GM19025 (cell line): Measurements from ENCODE around the gene HTR3E.

Source experiments
- ATAC-seq: cut with Tn5 transposase; IDR thresholded peaks from one replicate; pipeline ENCODE4 v1.9.1; 2021; ENCODE audit warnings: mild to moderate bottlenecking, low read depth, moderate library complexity; ENCODE audit not compliant: unreplicated experiment

Gene HTR3E

DNA sequence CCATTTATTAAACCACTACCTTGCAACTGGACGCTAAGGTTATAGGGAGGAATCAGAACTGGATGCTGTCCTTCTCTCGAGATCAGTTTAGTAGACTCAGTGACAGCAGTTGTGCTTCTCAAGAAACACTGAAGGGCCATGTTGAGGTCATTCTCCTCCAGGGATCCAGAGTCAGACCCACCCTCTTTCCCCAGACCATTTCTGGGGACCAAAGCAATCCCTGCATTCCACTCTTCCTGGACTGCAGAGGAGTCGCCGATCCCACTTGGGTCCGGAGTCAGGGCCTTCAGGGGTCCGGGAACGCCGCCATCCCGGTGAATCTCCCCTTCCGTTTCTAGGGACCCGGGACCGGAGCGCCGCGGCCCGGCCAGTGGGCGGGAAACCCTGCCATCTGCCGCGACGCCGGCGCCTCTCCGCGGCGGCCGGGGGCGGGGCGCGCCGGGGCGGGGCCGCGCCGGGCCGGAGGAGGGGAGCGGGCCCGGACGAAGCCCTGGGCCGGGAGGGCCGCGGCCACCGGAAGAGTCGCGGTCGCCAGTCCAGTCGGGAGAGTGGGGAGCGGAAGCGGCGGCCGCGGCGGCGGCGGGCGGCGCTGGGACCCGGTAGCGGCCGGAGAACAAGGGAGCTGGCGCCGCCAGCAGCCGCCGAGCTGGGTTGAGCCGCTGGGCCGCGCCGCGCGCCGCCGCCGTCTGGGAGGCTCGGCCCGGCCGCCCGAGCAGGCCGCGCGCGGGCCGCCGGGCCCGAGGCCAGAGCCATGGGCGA is 58.2 kb downstream of the HTR3E start, which contains the start of gene DVL3:
Gene DVL3 (plus strand): TSS at position 493 of the 759 bp plus-strand sequence. CDS start 259 bp downstream, at position 752.
- ATAC-seq, result peak; percentile 83

DNA sequence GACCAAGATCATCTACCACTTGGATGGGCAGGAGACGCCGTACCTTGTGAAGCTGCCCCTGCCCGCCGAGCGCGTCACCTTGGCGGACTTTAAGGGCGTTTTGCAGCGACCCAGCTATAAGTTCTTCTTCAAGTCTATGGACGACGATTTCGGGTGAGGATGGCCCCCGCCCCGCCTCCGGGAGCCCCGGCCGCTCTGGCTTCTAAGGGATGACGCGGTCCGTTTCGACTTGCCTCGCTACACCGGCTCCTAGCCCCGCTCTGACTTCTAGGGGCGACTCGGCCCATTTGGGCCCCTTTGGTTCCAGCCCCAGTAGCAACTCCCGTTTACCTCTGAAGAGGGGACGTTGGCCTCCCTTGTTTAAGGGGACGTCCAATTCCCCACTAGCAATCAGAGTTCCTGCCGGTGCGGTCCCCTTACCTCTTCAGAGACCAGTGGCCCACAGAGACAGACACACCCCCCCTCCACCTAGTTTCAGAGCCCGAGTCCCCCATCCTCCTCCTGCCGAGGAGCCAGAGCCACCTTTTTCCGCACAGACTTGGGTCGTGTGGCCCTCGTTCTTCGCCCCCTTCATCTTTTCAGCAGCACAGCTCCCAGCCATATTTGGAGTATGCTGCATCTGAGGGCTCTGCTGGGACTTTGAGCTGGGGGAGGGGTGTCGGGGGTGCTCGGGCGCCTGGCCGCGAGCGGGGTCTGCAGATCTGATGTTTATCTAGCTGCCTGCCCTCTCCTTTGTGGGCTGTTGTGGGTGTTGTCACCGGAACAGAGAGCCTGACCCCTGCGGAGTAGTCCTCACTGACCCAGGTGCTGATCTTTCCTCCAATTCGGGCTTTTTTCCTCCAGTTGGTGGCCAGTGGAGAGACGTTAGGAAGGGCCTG is 59.0 kb downstream of the HTR3E start:
- peak; percentile 27 for ATAC-seq

DNA sequence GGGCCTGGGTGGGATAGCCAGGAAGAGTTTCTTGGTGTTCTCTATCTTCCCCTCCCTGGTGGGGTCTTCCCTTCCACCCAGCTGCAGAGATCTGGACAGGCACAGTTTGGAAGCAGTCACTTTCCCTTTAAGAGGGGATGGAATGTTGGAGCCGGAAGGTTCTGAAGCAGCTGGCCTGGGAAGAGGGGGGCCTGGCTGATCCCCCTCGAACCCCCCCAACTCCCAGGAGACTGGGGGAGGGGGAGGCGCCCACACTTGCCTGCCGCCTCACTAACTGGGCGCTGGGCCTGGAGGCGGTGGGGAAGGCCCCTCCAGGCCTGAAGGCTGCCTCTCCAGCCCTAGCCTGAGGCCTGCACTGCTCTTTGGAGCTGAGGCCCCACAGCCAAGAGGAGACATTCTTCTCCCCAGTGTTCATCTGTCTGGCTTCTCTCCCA is 59.7 kb downstream of the HTR3E start:
- ATAC-seq, result no peak
